K562 (cell line): ENCODE measurements around the gene ANKS1A. TPM values are rescaled to one million over a fixed set of nuclear protein-coding genes. Genes with fewer than 3 reads are reported as not detected.

ENCODE experiments used
- ATAC-seq: fragments of 200-7000 bp; cut with Tn5 transposase; 3 replicates; pipeline ENCODE4 v1.9.1; 2020; ENCODE audit warnings: moderate library complexity
- BruUV-seq: library from RNA; stranded (reverse); fragments of 400-500 nt; replicated peaks from 2 replicates; lab custom pipeline; 2021; lab: Mats Ljungman, UMichigan
- CTCF ChIA-PET: fragments of 300-600 bp; formaldehyde crosslinking; extraction: SDS; loops from one replicate; lab custom pipeline; 2021; ENCODE audit warnings: low intra/inter-chr PET ratio; lab: Yijun Ruan, JAX
- POLR2A ChIA-PET: fragments of 300-600, 350-650 bp; sonication (Branson Sonifier 250); formaldehyde crosslinking; extraction: SDS; loops from one replicate; lab custom pipeline; 2021; ENCODE audit warnings: antibody characterized with exemption, inconsistent platforms; lab: Yijun Ruan, JAX
- DNase-seq, 4 experiments: peaks; one replicate each; pipeline versions ENCODE4 v3.0.0 to v3.0.0-alpha.2; 2011 to 2018; ENCODE audit warnings: low spot score in 3 of 4, mixed read lengths in 3 of 4; ENCODE audit errors: extremely low read depth in 1 of 4
- FAIRE-seq: peaks from 2 replicates; lab custom pipeline; 2011; peaks lifted over from hg19 to GRCh38; lab: Jason Lieb, UNC
- H2AFZ ChIP-seq: 2 replicates; pipeline ENCODE4 v1.6.0; 2011; ENCODE audit warnings: low read depth, low read length, control low read depth, inconsistent platforms
- H3K27ac ChIP-seq: fragments of 200-600 bp; 3 replicates; pipeline ENCODE4 v1.8.0; 2011; ENCODE audit warnings: low read depth, mild to moderate bottlenecking, control low read depth, inconsistent platforms, low read length, moderate library complexity, mixed read lengths; ENCODE audit errors: extremely low read depth
- H3K27me3 ChIP-seq, 2 experiments: fragments of 300-600 bp in 1 of 2; 2 replicates in 1 of 2; 3 replicates in 1 of 2; pipeline versions ENCODE4 v1.6.0 to v1.8.0; 2011; ENCODE audit warnings: inconsistent platforms in 2 of 2, low read length in 2 of 2, mild to moderate bottlenecking in 1 of 2, mixed read lengths in 1 of 2, moderate library complexity in 1 of 2; ENCODE audit not compliant: control insufficient read depth in 2 of 2, insufficient read depth in 2 of 2
- H3K36me3 ChIP-seq: fragments of 300-600 bp; 3 replicates; pipeline ENCODE4 v1.8.0; 2011; ENCODE audit warnings: mild to moderate bottlenecking, low read length, inconsistent platforms; ENCODE audit not compliant: control insufficient read depth, insufficient read depth
- H3K4me1 ChIP-seq, 2 experiments: fragments of 200-600 bp in 1 of 2; replicated peaks in 1 of 2; 2 replicates in 1 of 2; 3 replicates in 1 of 2; pipeline versions ENCODE4 v1.5.1 to v1.8.0; 2011; ENCODE audit warnings: inconsistent platforms in 2 of 2, low read length in 2 of 2, mild to moderate bottlenecking in 1 of 2, mixed read lengths in 1 of 2, moderate library complexity in 1 of 2; ENCODE audit not compliant: control insufficient read depth in 2 of 2, insufficient read depth in 2 of 2
- H3K4me2 ChIP-seq: 2 replicates; pipeline ENCODE4 v1.6.1; 2011; ENCODE audit warnings: low read length, control low read depth, inconsistent platforms, mixed read lengths; ENCODE audit not compliant: insufficient read depth
- H3K4me3 ChIP-seq: fragments of 200-600 bp; sonication (generic), shearing (Covaris generic); 2 replicates; pipeline ENCODE4 v1.5.1; 2016; ENCODE audit warnings: control low read depth, inconsistent platforms
- H3K79me2 ChIP-seq: fragments of 200-600 bp; 3 replicates; pipeline ENCODE4 v1.8.0; 2011; ENCODE audit warnings: low read length, inconsistent platforms; ENCODE audit not compliant: control insufficient read depth, insufficient read depth
- H3K9ac ChIP-seq, 2 experiments: 2 replicates each; pipeline versions ENCODE4 v1.6.0 to v1.6.1; 2011; ENCODE audit warnings: low read depth in 2 of 2, low read length in 2 of 2, control low read depth in 1 of 2, inconsistent platforms in 1 of 2, mild to moderate bottlenecking in 1 of 2, mixed read lengths in 1 of 2; ENCODE audit not compliant: insufficient read depth in 1 of 2
- H3K9me1 ChIP-seq: one replicate; pipeline ENCODE4 v1.6.0; 2011; ENCODE audit warnings: inconsistent platforms, mild to moderate bottlenecking, low read length, moderate library complexity; ENCODE audit not compliant: control insufficient read depth, insufficient read depth
- H3K9me3 ChIP-seq: replicated peaks from 2 replicates; pipeline ENCODE4 v1.5.1; 2011; ENCODE audit warnings: low read depth, low read length, inconsistent platforms; ENCODE audit not compliant: control insufficient read depth, insufficient read depth
- H4K20me1 ChIP-seq: replicated peaks from 2 replicates; pipeline ENCODE4 v1.6.1; 2011; ENCODE audit warnings: low read length, inconsistent platforms, mixed read lengths; ENCODE audit not compliant: control insufficient read depth, insufficient read depth
- BACH1 ChIP-seq: fragments of 200-800 bp; sonication (Bioruptor generic); IDR thresholded peaks from 2 replicates; pipeline ENCODE4 v1.6.1; 2016; ENCODE audit warnings: missing genetic modification characterization, missing compliant biosample characterization
- CREB1 ChIP-seq, 2 experiments: sonication (generic) in 1 of 2; formaldehyde crosslinking in 1 of 2; IDR thresholded peaks; 2 replicates each; pipeline versions ENCODE4 v1.6.1 to v1.8.0; 2012 to 2022; ENCODE audit warnings: inconsistent platforms in 1 of 2, mild to moderate bottlenecking in 1 of 2, missing genetic modification reagents in 1 of 2, moderate library complexity in 1 of 2
- DDX20 ChIP-seq: fragments of 450-650 bp; IDR thresholded peaks from 2 replicates; pipeline ENCODE4 v1.6.1; 2016; ENCODE audit warnings: missing genetic modification characterization, low read depth, mild to moderate bottlenecking, missing compliant biosample characterization, moderate library complexity
- DPF2 ChIP-seq: fragments of 450-650 bp; IDR thresholded peaks from 2 replicates; pipeline ENCODE4 v1.6.1; 2016
- EHMT2 ChIP-seq: fragments of 450-650 bp; IDR thresholded peaks from 2 replicates; pipeline ENCODE4 v1.6.1; 2018; ENCODE audit warnings: antibody characterized with exemption
- HLTF ChIP-seq: fragments of 450-650 bp; IDR thresholded peaks from 2 replicates; pipeline ENCODE4 v1.6.1; 2016
- HMBOX1 ChIP-seq: sonication (generic); IDR thresholded peaks from 2 replicates; pipeline ENCODE4 v1.6.1; 2016
- JUN ChIP-seq, 2 experiments: sonication (generic) in 1 of 2; formaldehyde crosslinking in 1 of 2; IDR thresholded peaks; 2 replicates each; pipeline versions ENCODE4 v1.6.1 to v1.8.0; 2012 to 2022; ENCODE audit warnings: borderline replicate concordance in 2 of 2, mild to moderate bottlenecking in 2 of 2, improper control_type of control experiment in 1 of 2, low read depth in 1 of 2, low read length in 1 of 2, missing genetic modification reagents in 1 of 2
- NBN ChIP-seq: fragments of 450-650 bp; IDR thresholded peaks from 2 replicates; pipeline ENCODE4 v1.6.1; 2016; ENCODE audit warnings: low read depth, mild to moderate bottlenecking
- PHTF2 ChIP-seq: fragments of 250-450 bp; sonication (Bioruptor Pico); IDR thresholded peaks from 2 replicates; pipeline ENCODE4 v1.5.0; 2021; ENCODE audit warnings: mild to moderate bottlenecking
- RUNX1 ChIP-seq: sonication (generic); IDR thresholded peaks from 2 replicates; pipeline ENCODE4 v1.6.1; 2016; ENCODE audit warnings: antibody characterized with exemption, low read depth
- SIN3A ChIP-seq, 2 experiments: fragments of 150-350 bp in 1 of 2; IDR thresholded peaks; 2 replicates each; pipeline ENCODE4 v1.6.1; 2011 to 2016; ENCODE audit warnings: borderline replicate concordance in 2 of 2, low read depth in 2 of 2, low read length in 2 of 2, mild to moderate bottlenecking in 2 of 2, moderate library complexity in 2 of 2; ENCODE audit not compliant: control insufficient read depth in 1 of 2
- SMAD2 ChIP-seq: fragments of 150-350 bp; IDR thresholded peaks from 2 replicates; pipeline ENCODE4 v1.6.1; 2014; ENCODE audit warnings: low read depth, mild to moderate bottlenecking, low read length
- SREBF2 ChIP-seq: sonication (generic); formaldehyde crosslinking; IDR thresholded peaks from 2 replicates; pipeline ENCODE4 v1.4.0; 2020; ENCODE audit warnings: mild to moderate bottlenecking, missing genetic modification reagents
- USF1 ChIP-seq: sonication (generic); formaldehyde crosslinking; IDR thresholded peaks from 2 replicates; pipeline ENCODE4 v1.9.0; 2022; ENCODE audit warnings: mild to moderate bottlenecking, missing genetic modification reagents
- ZBTB8A ChIP-seq: fragments of 450-650 bp; IDR thresholded peaks from 2 replicates; pipeline ENCODE4 v1.6.1; 2018; ENCODE audit warnings: mild to moderate bottlenecking, moderate library complexity; ENCODE audit not compliant: partially characterized antibody
- ZNF184 ChIP-seq: sonication (generic); formaldehyde crosslinking; IDR thresholded peaks from 2 replicates; pipeline ENCODE4 v1.5.0; 2020; ENCODE audit warnings: missing genetic modification reagents
- ZNF263 ChIP-seq: sonication (generic); formaldehyde crosslinking; IDR thresholded peaks from 2 replicates; pipeline ENCODE4 v1.8.0; 2022; ENCODE audit warnings: mild to moderate bottlenecking, missing genetic modification reagents, borderline replicate concordance
- WGBS: fragments of 100-300 bp; shearing (Covaris generic); methylation state at CpG from one replicate; pipeline ENCODE4 v1.1.6; 2016; ENCODE audit warnings: low coverage, mixed read lengths; ENCODE audit not compliant: insufficient coverage; ENCODE audit errors: missing lambda C conversion rate; 5-methylcytosine and 5-hydroxymethylcytosine counted together
- in situ Hi-C: fragments of 300-500 bp; cut with MboI; formaldehyde crosslinking; loops from 4 replicates; pipeline ENCODE4 v1.15.0; 2018; ENCODE audit warnings: inconsistent platforms, mixed read lengths
- intact Hi-C: fragments of 100-400 bp; cut with micrococcal nuclease; formaldehyde crosslinking; loops from 2 replicates; pipeline ENCODE4 v1.14.2; 2022
- polyA plus RNA-seq, 8 experiments: library from polyadenylated mRNA; depleted of rRNA in 4 of 8; stranded (reverse) in 5 of 8; unstranded in 3 of 8; fragments of >200 nt; fragmentation: Nextera tagmentation in 2 of 8; fragmentation: Illumina TruSeq in 1 of 8; extraction: Ambion mirVana in 2 of 8; extraction: Trizol in 1 of 8; gene quantifications; 2 replicates each; pipeline versions ENCODE4 v1.2.1 to v1.2.3, GENCODE V29; 2011 to 2014; ENCODE audit warnings: inconsistent platforms in 1 of 8, missing spikeins in 1 of 8
- total RNA-seq, 7 experiments: library from RNA; depleted of rRNA in 6 of 7; stranded (reverse); fragments of >200 nt in 6 of 7; fragmentation: Illumina TruSeq in 2 of 7; extraction: Trizol in 2 of 7; gene quantifications; 2 replicates each; pipeline versions ENCODE4 v1.2.1 to v1.2.3, GENCODE V29; 2011 to 2021; ENCODE audit warnings: low replicate concordance in 1 of 7

The ANKS1A gene
- total and polyA plus RNA-seq, 9 of the 15 experiments (the other 6 are each of a cell fraction or from before 2014, with no cell fraction given) = 1.1 to 13.8 (median 5.3) TPM

- H3K36me3 ChIP-seq = no peaks in the 10 kb centered on the region
- H3K27me3 ChIP-seq = no peaks in the 10 kb centered on the region
- FAIRE-seq (no peak), DNase-seq (no peak), ATAC-seq (no peak)
- POLR2A ChIA-PET = no interaction called here
- no peaks in the 10 kb centered on the region for H3K9me1 ChIP-seq
- no peak overlapping the region for H2AFZ ChIP-seq
- no peak overlapping the region for H3K9ac ChIP-seq
- CTCF ChIA-PET = no interaction called here
- in situ Hi-C loops (no loop called here), intact Hi-C loops (no loop called here)
- no peaks in the 10 kb centered on the region for H4K20me1 ChIP-seq
- no TSS peak for BruUV-seq
- H3K4me1 ChIP-seq = peaks cover 0 to 4% of the 10 kb centered on the region in 2 experiments; a peak in 2 of 5 replicates
- no peaks in the 10 kb centered on the region for H3K9me3 ChIP-seq
- H3K79me2 ChIP-seq = no peaks in the 10 kb centered on the region
- 46% methylated on average over 2 of the region's 2 CpGs for WGBS
- no peak overlapping the region for H3K4me3 ChIP-seq
- H3K27ac ChIP-seq = no peak overlapping the region
- TF ChIP-seq SREBF2 (CRISPR knock-in tag) (no peak), ZNF263 (no peak), JUN (IDR thresholded peaks at IDR 0.05; ENCODE audit: borderline replicate concordance, low read depth, low read length) (no peak), JUN (CRISPR knock-in tag; IDR thresholded peaks at IDR 0.05; ENCODE audit: borderline replicate concordance) (no peak), HMBOX1 (no peak), DPF2 (no peak), CREB1 (IDR thresholded peaks at IDR 0.05) (no peak), CREB1 (CRISPR knock-in tag; IDR thresholded peaks at IDR 0.05) (no peak), ZNF184 (CRISPR knock-in tag) (no peak), USF1 (CRISPR knock-in tag) (no peak), BACH1 (tag) (no peak), PHTF2 (CRISPR knock-in tag) (no peak), HLTF (no peak), SIN3A (IDR thresholded peaks at IDR 0.05; ENCODE audit: borderline replicate concordance in 2 of 2, control insufficient read depth in 1 of 2, low read depth in 2 of 2, low read length in 2 of 2) (no peak), DDX20 (no peak), ZBTB8A (no peak), EHMT2 (no peak), SMAD2 (no peak), NBN (no peak), RUNX1 (no peak)
- H3K4me2 ChIP-seq = no peak overlapping the region
These were observed 69.7 kb downstream of the ANKS1A start for GRCh38 chr6:34958734-34959133.
